GM12892 (cell line): ENCODE results near the gene KRTAP10-7.
"Not testable (repeated sequence)": the region's sequence is repeated elsewhere in the genome, so short reads cannot be mapped to it uniquely, and the experiment has no call there.

Experiments
- DNase-seq: peaks from one replicate; pipeline ENCODE4 v3.0.0; 2011; ENCODE audit not compliant: insufficient read length
- FAIRE-seq: peaks from 2 replicates; lab custom pipeline; 2011; peaks lifted over from hg19 to GRCh38; lab: Jason Lieb, UNC
- POLR2A ChIP-seq: IDR thresholded peaks from 2 replicates; pipeline ENCODE4 v1.6.1; 2011; ENCODE audit warnings: low read depth, low read length, control low read depth
- POLR2AphosphoS5 ChIP-seq: IDR thresholded peaks from 2 replicates; pipeline ENCODE4 v1.6.1; 2011; ENCODE audit warnings: low read depth, low read length, control low read depth
- TAF1 ChIP-seq: IDR thresholded peaks from 2 replicates; pipeline ENCODE4 v1.6.1; 2011; ENCODE audit warnings: low read depth, mild to moderate bottlenecking, control low read depth, low read length, borderline replicate concordance

KRTAP10-7 gene

GRCh38 chr21:44585892-44586291 is 14.5 kb upstream of the KRTAP10-7 start:
- TF ChIP-seq TAF1 (no peak), POLR2A (no peak), POLR2AphosphoS5 (no peak)
- no peak for FAIRE-seq
- no peak for DNase-seq

- DNase-seq, result no peak
- no peak for TF ChIP-seq POLR2A
- TF ChIP-seq POLR2AphosphoS5, result no peak
- FAIRE-seq, result no peak
Observed at GRCh38 chr21:44589094-44589493, 11.3 kb upstream of the KRTAP10-7 start.

- TF ChIP-seq POLR2AphosphoS5 (no peak), TAF1 (no peak)
- FAIRE-seq (no peak), DNase-seq (no peak)
Observed at GRCh38 chr21:44589586-44590305, 10.7 kb upstream of the KRTAP10-7 start.

GRCh38 chr21:44590311-44590721 is 10.1 kb upstream of the KRTAP10-7 start:
- TF ChIP-seq POLR2AphosphoS5 (no peak), TAF1 (no peak), POLR2A (no peak)
- FAIRE-seq (no peak), DNase-seq (no peak)

GRCh38 chr21:44590897-44591800 is 9.2 kb upstream of the KRTAP10-7 start:
- not testable (repeated sequence) for DNase-seq, FAIRE-seq

GRCh38 chr21:44591801-44592130 is 8.6 kb upstream of the KRTAP10-7 start:
- DNase-seq, FAIRE-seq: not testable (repeated sequence)

- FAIRE-seq, result no peak
- TF ChIP-seq TAF1 (no peak), POLR2AphosphoS5 (no peak), POLR2A (no peak)
- DNase-seq, result no peak
Observed at GRCh38 chr21:44592446-44593311, 7.7 kb upstream of the KRTAP10-7 start, which contains the start of gene KRTAP10-6. TSS of gene KRTAP10-6 (minus strand) at chr21:44592505. CDS start at chr21:44592484, 21 bp downstream.

- TF ChIP-seq TAF1, result no peak
- no peak for DNase-seq
- FAIRE-seq, result no peak
Observed at GRCh38 chr21:44593598-44594405, 6.6 kb upstream of the KRTAP10-7 start.

- TF ChIP-seq TAF1 (no peak), POLR2A (no peak), POLR2AphosphoS5 (no peak)
- FAIRE-seq (no peak), DNase-seq (no peak)
Observed at GRCh38 chr21:44594406-44594916, 5.9 kb upstream of the KRTAP10-7 start.

GRCh38 chr21:44595524-44595923 is 4.9 kb upstream of the KRTAP10-7 start:
- no peak for FAIRE-seq
- DNase-seq, result no peak
- no peak for TF ChIP-seq TAF1
- TF ChIP-seq POLR2AphosphoS5, result no peak
- TF ChIP-seq POLR2A, result no peak

GRCh38 chr21:44596068-44596725 is 4.2 kb upstream of the KRTAP10-7 start:
- no peak for TF ChIP-seq POLR2A
- no peak for TF ChIP-seq TAF1
- no peak for TF ChIP-seq POLR2AphosphoS5
- no peak for DNase-seq
- FAIRE-seq, result no peak
